DMS53 treated with DMSO at 0.1 percent for 48 hours (cell line): ENCODE measurements around the gene MED27.

Experiments used
- DNase-seq: peaks from one replicate; lab custom pipeline; 2025; ENCODE audit not compliant: unreplicated experiment; lab: John Stamatoyannopoulos, UW

Gene MED27

DNA sequence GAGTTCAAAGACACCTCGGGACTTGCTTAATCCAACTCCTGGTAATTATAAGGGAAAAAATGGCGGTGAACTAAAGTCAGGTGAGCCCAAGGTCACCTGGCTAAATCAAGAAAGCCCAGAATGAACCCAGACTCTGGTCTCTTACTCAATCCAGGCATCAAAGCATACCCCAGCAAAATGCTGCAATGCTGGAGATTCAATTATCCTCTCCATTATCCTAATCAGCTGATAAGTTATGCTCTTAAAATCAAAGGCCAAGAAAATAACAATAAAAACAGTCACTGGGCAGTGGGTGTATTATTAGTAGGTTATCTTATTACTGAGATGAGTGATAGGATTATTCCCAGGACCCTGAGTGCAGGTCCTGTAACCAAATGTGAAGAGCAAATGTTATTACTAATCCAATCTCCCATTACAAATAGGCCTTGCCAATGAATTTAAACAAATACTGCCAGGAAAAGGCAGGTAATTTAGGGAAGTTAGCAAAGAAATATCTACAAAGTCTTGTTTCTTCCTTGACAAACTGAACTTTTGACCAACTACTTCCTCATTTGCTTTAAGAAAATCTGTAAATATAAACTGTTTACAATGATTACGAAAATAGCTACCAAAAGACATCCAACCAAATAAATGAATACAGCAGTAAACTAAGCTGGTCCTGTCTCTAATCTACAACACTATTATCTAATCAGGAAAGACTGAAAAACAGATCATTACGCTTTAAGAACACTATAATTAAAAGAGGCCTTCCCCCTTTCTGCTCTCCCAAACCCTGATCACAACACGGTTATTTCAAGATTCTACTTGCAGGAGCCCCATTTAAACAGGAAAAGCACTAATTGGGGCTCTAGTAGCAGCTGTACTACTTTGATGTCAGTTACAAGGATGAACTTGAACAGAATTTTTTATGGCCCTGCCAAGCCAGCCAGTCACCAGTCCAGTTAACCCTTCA is 103.2 kb downstream of the MED27 start:
- no peak for DNase-seq

DNA sequence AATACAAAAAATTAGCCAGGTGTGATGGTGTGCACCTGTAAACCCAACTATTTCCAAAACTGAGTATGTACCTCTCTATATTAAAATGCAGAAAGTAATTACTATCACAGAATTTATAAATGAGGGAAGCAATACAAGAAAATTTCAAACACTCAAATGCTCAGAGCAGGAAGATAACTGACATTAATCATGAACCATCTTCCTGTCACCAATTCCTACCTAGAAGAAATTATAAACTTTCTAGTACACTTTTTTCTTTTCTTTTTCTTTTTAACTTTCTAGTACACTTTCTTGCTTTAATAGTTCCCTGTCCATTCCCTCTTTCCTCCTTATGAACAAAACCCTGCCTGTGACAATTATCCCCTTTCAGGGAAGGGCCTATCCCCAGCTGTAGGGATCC is 106.8 kb downstream of the MED27 start:
- DNase-seq = no peak

DNA sequence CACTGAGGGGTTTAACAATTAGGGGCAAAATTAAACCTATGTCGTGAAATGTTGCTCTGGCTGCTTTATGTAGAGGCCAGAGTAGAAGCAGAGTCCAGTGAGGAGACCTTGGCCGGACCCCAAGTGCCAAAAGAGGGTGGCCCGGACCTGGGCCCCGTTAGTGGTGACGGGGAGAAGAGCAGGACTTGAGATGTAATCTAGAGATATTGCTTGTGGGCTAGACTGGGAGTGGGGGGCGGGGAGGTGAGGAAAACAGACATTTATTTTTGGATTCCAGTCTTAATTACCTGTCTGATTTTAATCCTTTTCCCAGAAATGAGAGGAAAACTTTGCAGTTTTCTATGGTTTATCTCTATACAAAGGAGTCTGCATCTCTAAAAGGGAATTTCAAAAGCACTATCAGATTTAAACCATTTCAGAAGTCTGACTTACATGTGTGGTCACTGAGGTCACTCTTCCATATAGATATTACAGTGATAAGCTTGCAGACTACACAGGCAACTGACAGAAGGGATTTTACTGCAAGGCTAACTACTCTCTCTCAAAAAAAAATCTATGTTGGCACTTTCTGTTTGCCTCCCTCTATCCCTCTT is 108.1 kb downstream of the MED27 start:
- no peak for DNase-seq

DNA sequence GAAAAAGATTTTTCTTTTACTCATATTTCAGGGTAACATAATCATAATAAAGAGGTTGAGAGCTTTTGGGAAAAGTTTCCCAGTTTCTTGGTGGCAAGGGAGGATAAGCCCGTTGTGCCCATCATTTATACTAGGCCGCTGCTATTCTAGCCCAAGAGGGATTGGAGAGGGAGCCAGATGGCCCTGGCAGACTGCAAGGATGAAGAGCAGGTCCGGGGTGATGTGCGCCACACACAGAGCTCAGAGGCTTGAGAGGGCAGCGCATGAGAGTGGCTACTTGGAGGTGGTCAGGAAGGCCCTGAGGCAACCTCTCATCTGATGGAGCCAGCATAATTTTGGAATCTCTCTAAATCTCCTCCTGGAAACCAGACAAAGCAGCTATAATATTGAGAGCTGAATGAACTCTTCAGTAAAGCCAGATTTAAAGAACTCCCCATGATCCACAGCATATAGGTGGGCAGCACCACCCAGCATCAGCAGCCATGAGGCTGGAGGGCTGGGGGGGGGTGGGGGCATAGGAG is 110.1 kb downstream of the MED27 start:
- no peak for DNase-seq

DNA sequence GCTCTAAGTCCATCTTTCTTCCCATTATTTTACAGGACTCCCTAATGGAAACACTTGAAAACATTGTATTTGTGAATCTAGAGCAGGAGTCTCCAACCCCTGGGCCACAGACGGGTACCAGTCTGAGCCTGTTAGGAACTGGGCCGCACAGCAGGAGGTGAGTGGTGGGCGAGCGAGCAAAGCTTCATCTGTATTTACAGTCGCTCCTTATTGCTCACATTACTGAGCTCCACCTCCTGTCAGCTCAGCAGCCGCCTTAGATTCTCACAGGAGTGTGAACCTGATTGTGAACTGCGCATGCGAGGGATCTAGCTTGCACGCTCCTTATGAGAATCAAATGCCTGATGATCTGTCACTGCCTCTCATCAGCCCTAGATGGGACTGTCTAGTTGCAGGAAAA is 111.0 kb downstream of the MED27 start:
- DNase-seq = no peak

DNA sequence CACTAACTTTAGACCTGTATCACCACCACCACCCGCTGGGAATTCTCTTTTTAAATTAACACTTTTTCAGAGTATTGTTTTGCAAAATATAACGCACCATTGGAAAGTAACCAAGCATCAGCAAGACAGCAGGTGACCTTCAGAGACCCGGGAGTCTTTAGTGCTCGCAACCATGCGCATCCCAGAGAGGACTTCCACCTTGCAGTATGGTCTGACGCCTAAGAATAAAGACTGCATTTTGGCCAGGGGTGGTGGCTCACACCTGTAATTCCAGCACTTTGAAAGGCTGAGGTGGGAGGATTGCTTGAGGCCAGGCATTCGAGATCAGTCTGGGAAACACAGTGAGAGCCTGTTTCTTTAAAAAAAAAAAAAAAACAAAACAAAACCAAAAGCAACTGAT is 113.8 kb downstream of the MED27 start:
- no peak for DNase-seq

DNA sequence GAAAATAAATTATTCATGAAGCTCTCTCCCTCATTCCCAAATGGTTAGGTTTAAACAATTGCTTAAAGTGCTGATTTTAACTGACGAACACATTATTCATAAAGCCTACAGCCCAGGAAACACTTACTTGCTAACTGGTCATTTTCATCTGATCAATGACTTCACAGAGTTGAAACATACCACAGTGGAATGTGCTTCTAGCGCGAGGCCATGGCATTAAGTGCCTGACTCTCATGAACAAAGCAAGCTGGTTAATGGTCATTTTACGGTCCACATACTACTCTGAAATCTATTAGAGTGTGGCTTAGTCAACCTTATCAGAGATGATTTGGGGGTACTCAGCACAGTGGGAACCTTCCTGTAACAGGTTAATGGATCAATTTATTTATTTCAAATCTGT is 114.6 kb downstream of the MED27 start:
- DNase-seq = no peak

DNA sequence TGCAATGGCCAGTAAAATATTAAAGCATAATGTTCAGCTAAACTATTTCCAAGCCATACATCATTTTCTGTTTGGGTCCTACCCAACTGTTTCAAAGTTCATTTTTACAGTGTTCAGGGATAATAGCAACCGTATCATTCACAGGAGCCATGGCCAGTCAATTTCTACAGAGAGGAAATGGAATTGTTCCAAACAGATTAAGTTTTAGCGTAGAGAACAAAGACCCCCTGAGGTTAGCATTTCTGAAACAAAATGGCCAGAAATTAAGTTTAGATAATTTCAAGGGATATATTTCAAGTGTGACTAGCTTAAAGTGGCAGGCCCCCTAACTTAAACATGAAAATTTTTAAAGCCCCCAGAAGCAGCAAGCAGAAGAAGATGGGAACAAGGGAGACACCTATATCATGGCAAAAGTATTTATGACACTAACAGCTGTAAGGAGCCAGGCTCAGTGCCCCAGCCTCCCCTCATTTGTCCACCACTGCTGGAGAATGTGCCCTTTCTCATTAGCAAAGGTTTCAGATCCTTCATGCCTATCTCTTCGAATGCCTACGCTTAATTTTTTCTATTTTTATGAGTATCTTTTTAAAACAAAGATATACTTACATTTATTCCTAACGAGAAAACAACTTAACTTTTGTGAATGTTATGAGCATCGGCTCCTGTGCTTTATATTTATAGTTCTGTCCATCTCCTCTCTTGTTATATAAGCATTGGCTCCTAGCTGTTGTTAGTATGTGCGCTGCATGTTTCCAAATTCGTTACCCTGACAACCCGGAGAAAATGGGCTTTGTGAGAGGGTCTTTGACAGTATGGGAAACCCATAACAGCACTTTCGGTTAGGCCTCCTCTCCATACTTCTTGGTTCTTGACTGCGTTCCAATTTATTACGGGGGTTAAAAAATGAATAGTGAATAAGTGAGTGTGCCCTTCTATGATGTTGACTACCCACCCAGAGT is 116.3 kb downstream of the MED27 start:
- DNase-seq = no peak

DNA sequence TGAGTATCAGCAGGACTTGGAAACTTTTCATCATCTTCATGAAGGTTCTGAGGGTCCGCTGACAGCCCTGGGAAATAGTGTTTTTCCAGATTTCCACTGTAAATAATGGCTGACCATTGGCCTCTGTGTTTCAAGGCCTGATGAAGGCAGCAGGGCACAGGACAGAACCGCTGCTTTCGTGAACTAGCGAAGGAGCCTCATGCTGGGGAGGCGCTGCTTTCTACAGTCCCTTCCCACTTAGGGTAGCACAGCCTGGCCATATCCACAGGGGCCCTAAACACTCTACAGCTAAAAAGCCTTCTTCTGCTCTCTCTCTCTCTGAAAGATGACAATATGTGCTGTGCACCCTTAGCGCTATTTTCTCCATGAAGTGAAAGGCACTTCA is 118.2 kb downstream of the MED27 start:
- DNase-seq = no peak

DNA sequence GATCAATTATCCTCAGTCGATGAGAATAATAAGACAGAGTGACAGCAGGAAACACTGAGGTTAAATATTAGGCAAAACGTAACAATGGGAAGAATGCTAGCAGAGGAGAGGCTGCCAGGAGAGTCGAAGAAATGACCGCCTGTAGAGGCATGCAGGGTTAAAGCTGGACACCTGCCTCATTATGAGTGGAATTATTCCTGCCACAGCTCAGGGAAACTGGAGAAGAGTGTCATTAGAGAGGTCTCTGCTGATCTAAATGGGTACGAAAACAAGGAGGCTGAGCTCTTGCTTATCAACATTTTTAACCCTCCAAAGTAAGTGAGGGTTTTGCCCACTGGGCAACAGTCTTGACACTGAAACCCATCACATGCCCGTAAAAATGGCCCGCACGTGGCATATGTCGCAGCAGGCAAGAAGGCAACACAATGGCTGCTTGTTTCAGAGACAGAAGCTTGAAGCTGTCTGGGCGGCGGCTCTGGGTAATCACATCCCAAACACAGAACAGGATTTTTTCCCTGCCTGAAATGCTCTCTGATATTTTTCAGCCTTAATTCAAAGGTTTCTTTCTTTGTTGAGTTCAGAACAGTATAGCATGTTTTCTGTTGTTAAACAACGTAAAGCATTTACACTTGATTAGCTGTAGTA is 118.7 kb downstream of the MED27 start:
- DNase-seq = no peak

DNA sequence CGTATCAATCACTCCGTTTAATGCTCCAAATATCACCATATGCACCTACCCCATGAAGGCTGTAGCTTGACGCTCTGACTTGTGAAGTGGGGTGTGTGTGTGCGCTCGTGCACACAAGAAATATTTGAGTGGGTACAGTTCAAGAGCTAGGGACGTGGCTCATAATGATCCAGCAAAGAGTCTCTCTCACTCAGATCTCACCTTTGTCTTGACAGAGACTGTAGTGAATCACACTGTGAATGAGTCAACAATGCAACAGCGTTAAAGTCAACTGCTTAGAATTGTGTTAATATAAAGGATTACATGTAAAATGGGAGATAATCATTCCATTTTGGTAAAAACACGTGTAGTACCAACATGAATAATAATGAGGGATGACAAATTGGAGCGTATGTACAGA is 119.4 kb downstream of the MED27 start:
- DNase-seq = no peak

DNA sequence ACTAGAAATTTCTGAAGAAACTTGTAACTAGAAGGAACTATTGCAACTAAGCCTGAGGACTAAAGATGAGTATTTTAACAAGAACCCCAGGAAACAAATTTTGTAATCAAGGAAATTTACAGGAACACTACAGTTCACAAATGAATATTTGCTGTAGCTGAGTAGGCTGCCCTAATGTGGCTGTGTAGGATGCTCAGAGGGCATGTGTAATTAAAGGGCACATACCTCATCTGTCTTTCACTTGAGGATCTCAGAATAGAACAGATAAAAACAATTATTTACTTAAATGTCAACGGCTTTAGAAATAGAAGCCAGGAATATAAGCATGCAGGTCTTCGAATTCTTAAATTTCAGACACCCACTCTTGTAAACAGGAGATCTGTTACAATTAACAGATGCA is 119.8 kb downstream of the MED27 start:
- DNase-seq = no peak

DNA sequence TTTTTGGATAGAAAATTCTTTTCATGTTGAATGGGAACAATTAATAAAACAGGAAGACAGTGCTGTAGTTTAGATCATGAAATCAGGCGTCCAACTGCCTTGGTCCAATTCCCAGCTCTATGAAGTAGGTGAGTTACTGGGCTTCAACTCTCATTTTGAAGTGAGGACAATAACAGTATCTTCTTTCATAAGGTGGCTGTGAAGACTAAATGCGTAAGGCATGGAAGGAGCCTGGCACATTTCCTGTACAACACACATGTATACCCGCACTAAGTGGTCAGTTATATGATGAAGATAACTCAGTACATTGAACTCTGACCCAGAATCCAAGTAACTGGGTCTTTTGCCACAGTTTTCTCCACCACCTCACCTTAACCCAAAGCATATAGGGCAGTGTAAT is 120.6 kb downstream of the MED27 start:
- DNase-seq = no peak

DNA sequence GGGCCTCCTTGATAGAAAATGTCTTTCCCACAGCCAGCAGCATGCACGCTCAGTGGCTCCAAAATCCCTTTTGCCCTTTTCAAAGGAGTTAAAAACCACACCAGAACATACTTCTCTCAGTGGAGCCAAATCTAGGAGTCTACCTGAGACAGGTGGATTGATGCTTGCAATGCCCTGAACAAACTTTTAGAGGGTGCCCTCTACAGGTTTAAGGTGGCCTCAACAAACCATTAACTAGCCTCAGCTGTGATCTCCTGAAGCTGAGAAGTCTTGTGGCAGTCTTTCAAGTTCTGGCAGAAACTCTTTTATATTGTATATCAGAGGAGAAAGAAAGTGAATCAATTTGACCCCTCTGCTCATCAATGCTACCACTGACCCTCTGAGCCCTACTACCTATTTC is 125.4 kb downstream of the MED27 start:
- peak; percentile 25 for DNase-seq

DNA sequence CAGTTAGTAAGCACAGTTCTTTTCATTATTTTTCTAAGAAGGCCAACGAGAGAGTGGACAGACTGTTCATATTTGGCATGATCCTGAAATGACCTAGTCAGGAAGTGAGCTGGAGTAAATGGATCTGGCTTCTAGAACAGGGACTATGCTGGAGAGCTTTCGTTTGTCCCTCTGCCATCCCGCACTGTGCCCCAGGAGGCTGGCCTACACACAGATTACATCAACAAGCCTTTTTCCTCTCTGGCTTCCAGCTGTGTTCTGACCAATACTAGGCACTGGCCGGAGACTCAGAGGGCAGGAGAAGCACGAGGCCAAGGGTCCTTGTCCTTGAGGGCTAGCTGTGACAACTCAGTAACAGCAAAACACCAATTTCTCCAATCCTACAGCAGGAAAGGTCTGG is 127.8 kb downstream of the MED27 start:
- DNase-seq = no peak

DNA sequence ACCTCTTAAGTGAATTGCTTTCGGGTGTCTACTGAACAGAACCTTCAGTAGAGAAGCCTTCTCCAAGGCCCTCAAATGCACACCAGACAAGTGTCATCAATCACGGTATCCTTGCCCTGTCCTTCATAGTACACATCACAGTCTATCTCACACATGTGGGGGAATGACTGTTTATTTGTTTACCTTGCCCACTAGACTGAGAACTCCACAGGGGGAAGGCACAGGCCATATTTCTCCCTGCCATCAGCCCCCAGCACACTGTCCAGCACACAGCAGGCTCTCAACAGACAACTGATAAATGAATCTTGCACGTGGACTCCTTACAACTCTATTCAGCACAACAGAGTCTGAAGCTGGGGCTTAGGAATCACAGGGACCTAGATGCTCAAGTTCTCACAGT is 128.5 kb downstream of the MED27 start:
- DNase-seq = no peak

DNA sequence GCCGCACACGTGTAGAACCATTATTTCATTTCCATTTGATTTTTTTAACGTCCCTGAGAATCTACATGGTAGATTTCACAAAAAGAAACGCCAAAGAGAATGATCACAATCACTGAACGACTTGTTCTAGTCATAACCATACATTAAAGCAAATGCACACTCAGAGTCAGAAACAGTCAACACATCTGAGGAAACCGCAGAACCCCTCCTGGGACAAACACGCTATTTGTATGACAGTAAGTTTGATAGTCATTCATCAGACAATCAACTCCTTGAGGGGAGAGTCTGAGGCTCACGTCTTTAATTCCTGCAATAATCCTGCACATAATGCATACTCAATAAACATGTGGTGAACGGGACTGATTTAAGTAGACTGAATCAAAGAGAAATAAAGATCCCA is 129.2 kb downstream of the MED27 start:
- no peak for DNase-seq

DNA sequence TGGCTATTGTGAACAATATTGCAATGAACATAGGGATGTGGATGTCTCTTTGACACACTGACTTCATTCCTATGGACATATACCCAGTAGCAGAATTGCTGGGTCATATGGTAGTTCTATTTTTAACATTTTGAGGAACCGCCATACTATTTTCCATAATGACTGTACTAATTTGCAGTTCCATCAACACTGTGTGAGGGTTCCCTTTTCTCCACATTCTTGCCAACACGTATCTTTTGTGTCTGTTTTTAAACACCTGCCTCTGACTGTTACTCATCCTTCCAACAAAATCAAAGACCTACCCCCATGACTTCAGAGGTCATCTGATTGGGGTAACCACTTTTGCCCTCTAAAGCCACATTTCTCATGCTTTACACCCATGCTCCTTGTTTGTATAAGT is 133.5 kb downstream of the MED27 start:
- no peak for DNase-seq

DNA sequence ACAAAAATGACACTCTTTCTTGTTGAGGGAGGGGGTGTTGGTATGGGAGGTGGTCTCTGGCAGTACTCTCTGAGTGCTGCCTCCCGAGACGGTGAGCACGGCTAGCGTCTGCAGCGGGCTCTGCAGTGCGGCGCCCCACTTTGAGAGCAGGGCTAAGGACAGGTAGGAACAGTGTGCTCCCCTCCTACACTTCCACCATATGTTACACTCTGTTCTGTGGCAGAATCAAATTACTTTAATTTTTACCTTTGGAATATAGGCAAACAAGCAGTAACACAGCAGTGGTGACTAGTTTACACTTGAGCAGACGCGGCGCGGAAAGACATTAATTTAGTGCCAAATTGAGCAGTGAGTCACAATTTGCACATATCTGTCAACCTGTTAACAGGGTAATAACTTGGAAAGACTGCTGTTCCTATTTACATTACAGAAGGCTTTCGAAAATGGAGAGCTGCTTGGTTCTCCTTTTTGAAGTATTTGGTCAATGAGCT is 136.3 kb downstream of the MED27 start:
- no peak for DNase-seq

DNA sequence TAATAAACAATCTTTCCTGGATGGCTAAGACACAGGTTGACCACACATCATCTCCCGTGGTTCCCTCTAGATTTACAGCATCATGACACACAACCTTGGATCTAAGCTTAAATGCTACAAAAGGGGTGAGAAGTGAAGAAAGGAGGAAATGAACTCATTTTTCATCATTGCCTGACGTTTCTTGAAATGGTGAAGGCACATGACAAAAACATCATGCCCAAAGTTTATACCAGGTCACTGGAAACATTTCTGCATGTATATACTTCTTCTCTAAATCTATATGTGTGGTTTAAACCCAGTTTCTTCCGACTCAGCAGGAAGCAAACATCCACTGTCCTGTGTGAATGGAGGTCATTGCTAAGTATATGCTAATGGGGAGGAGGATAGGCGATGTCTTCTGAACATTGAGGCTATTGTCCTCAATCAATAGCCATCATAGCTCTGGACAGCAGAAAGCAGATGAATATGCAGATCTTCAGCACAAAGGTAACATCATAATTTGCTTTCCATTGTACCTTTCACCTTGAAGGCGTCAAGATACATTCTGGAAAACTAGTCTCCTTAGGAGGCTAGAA is 137.4 kb downstream of the MED27 start:
- DNase-seq = no peak
